HG02642 (cell line): Measurements from ENCODE around the gene FN1.

Experiments used
- ATAC-seq: cut with Tn5 transposase; IDR thresholded peaks from one replicate; pipeline ENCODE4 v1.9.1; 2021; ENCODE audit warnings: mild to moderate bottlenecking; ENCODE audit not compliant: unreplicated experiment, poor library complexity

Gene FN1

DNA sequence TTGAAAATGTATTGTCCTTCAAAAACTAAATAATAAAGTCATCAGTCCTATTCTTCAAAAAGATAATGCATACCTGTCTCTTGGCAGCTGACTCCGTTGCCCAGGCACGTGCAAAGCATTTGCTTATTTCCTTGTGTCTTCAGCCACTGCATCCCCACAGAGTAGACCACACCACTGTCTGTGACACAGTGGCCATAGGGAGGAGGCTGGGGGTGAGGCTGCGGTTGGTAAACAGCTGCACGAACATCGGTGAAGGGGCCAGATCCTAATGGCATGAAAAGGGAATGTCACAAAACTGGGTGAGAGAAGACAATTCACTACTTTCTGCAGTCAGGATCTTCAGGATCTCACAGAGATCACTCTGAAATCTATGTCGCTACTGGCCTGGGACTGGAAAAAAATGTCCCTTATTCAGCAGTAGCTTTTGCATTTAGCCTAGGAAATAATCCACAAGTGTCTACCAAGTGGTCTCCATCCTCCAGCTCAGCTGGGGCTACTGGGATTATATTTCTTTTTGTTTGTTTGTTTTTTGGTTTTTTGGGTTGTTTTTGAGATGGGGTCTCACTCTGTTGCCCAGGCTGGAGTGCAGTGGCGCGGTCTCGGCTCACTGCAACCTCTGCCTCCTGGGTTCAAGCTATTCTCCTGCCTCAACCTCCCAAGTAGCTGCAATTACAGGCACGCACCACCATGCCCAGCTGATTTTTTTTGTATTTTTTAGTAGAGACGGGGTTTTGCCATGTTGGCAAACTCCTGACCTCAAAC, 10.7 kb downstream of the FN1 start:
- no peak for ATAC-seq

DNA sequence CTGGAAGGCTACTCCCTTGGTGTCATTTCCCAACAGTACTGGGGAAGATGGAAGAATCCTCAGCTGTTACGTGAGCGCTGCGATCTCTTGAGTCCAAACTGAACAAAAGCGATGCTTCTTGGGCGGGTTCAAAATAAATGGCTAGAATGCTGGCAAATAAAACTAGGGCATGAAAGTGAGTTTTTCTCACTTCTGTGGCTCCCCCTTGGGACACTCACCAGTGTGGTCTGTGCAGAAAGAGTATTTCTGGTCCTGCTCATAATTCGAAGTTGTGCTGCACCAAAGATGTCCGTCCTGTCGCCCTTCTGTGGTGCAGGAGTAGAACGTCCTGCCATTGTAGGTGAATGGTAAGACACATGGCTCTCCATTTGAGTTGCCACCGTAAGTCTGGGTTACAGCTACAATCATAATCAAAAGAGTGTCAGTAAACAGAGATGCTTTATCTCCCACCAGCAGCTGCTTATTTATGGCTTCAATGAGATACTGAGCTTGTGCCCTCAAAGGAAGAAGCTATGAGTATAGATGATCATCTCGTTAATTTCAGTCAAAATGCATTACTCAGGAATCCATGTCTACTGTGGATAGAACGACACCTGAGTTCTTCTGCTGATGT, 11.8 kb downstream of the FN1 start:
- no peak for ATAC-seq

DNA sequence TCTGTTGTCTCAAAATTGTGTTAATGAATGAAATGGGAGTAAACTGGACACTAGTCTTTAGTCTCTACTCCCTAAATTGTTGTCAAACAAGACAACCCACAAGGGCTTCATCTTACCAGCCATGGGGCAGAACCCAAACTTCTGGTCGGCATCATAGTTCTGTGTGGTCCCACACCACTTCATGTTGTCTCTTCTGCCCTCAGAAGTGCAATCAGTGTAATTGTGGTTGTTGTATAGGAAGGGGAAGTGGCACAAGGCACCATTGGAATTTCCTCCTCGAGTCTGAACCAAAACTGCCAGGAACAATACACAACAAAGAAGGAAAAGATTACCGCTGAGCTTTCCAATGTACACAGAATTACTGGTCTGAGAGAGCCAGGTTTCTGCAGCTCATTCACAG, 12.6 kb downstream of the FN1 start:
- ATAC-seq: no peak

DNA sequence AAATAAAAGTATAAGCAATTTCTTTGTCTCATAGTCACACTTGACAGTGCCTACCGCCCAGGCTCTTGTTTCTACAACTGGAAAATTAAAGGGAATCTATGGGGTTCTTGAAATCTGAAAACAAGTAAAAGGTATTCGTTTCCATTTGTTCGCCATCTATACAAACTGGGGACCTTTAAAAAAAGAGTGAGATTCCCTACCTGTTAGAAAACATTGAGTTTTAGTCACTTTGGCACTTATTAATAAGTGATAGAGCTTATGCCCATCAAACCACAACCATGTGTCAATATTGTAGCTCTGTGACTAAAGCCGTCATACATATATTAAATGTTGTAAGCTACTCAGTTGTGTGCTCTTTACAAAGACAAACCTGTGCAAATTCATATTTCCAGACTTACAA, 13.2 kb downstream of the FN1 start:
- ATAC-seq: no peak

DNA sequence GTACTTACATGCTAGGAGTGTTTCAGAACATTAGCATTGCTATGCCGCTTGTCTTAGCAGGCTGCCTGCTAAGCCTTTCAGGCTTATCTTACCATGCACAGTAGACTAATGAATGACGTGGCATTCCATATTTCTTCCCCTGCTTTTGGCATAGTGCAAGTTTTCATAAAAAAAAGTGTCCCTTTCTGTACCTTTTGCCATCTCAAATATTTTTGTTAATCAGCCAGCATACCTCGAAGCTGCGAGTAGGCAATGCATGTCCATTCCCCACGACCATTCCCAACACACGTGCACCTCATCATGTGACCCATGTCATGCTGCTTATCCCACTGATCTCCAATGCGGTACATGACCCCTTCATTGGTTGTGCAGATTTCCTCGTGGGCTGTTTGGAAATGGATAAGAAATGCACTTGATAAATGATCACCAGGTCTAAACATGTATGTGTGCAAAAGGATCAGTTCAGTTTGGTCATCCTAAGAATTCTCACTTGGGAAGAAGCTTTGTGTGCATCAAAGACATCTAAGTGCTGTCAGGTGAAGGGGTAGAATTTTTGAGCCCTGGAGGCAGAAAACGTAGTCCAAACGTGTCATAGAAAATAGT, 13.9 kb downstream of the FN1 start:
- ATAC-seq: no peak

DNA sequence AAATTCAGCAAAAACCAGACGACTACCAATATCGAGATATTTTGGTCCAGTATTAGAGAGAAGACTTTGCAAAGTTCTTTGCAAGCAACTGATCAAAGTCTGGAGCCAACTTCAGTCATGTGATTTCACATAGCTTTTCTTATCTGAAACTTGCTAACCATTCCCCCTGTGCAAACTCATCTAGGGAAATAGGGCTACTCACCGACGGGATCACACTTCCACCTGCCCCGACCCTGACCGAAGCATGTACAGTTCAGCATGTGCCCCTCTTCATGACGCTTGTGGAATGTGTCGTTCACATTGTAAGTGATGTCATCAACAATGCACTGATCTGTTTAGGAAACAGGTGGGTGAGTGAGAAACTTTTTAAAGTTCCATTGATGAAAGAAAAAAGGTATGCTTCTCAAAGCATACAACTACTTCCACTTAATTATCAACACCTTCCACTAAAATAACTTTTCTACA, 15.4 kb downstream of the FN1 start:
- ATAC-seq: no peak

DNA sequence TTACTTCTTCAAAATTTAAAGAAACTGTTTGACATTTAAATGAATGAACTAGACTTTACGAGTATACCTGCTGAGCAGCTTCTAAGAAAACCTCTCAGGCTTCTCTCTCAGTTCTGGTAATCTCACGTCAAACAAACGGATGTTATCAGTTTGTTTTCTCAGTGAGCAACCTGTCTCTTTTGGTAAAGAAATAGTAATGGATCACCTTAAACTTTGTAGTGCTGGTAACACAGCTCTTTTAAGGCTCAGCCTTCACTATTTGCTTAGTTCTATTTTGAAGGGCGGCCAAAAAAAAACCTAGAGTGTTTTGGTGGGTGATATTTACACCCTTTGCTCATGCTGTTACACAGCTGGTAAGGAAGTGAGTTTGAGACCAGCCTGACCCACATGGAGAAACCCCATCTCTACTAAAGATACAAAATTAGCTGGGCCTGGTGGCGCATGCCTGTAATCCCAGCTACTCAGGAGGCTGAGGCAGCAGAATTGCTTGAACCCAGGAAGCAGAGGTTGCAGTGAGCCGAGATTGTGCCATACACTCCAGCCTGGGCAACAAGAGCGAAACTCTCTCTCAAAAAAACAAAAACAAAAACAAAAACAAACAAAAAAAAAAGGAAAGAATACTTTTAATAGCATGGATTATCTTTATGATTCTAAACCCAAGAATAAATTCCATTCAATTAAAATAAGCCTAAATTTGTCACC, 15.9 kb downstream of the FN1 start:
- ATAC-seq: no peak

DNA sequence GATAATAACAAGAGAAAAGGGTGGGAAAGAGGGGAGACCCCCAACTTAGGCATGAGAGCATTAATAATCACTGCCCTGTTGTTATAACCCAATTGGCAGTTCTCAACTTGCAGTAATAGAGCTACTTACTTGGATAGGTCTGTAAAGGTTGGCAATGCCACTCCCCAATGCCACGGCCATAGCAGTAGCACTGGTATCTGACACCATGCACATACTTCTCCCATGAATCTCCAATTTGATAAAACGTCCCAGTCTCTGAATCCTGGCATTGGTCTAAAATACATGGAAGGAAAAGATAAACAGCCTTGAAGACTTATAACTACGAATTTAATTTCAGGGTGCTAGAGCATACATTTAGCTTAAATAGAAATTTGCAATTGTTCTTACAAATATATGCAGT, 16.8 kb downstream of the FN1 start:
- ATAC-seq: no peak

DNA sequence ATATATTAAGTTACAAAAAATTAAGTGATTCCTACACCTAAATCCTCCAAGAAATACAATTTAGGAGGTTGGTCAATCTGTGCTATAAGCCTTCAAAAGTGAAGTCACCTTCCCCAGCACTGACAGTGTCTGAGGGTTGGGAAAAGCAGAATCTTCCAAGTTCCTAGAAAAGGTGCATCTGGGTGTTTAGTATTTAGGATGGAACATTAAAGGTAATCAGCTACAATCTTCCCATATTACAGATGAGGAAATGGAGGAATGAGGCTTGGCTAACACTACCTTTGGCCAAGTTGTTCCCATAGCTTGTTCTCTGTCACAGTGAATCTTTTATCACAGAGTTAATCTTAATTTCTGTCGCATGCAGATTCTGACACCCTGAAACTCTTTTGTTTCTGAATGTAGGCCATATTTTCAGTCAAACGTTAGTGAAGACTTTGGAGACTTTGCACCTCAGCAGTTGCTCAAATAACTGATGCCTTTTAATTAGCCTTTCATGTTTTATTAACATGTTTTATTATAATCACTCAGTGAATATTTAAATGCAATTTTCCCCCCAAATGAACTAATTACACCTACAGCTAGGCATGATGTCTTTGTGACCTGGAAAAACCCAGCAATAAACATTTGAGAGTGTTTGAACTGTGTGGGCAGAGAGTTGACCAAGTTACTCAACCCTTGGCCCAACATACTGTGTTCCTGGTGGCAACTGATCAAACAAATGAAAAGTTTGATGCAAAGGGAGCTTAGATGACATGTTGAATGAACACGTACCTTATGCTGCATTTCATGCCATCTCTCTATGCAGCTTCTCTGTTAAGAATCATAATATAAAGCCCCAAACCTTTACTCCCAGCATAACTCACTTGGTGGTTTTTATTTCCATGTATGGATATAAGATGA, 17.6 kb downstream of the FN1 start:
- no peak for ATAC-seq

DNA sequence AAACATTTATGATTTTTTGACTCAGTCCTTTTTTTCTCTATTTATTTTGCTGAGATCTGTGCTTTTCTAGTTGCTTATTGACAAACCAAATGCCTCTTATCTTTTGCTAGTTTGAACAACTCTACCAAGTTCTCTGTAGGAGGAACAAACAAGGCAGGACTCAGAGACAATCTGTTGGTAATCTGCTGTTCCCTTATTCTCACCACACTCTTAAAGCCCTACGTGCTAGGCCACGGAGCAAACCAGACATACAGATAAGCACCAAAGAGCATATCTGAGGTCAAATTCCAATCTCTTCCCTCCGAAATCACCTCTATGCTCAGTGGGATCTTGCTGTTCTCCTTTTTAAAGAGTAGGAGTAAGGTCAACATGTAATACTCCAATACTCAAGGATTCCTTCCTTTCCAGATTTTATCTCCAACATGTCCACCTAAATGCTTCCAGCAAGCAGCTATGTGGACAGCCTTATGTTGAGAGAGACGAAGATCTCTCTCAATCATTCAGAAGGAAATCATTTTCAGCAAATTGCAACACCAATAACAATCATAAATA, 18.4 kb downstream of the FN1 start:
- no peak for ATAC-seq

DNA sequence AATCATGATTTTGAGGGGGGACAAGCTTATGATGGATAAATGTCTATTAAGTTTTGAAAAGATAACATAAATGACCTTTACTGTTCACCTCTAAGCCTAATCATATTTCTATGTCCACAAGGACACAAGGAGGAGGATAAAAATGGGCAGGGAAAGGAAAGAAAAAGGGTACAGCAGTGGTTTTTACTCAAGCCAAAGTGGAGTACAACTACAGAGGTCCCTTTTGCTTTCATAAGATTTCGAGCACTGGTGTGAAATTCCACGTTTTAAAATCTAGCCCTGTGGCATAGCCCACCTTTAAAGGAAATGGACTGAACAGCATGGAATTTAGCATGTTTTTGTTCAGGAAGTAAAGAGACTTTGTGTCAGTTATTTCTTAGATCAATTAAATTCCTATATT, 19.2 kb downstream of the FN1 start:
- no peak for ATAC-seq

DNA sequence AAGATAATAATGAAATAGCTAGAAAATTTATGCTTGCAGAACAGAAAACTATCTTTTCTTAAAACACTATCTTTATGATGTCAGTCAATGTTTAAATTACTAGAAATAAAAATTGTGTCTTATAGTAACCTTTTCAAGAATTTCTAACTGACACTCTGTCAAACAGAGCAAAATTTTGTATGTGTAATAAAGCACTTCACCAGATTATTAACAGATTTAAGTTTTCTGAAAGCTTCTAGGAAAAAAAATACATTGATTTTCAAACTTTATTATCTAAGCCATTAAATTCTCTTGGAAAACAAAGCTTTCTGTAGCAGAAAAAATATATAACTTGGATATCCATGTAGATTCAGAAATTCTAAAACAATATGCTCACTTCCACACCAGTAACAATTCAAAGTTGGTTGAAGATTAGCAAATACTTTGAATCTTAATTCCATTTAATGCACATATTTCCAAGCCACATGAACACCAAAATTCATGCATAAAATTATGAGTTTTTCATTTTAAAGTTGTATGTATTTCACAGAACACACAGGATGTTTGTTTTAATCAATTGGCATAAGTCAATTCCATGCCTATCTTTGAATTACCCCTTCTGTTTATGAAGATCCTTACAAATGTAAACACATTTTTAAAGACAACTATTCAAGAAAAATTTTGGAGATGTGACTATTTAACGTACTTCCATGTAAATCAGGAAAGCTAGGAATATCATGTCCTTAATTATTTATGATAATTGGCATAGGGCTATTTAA, 19.9 kb downstream of the FN1 start:
- no peak for ATAC-seq

DNA sequence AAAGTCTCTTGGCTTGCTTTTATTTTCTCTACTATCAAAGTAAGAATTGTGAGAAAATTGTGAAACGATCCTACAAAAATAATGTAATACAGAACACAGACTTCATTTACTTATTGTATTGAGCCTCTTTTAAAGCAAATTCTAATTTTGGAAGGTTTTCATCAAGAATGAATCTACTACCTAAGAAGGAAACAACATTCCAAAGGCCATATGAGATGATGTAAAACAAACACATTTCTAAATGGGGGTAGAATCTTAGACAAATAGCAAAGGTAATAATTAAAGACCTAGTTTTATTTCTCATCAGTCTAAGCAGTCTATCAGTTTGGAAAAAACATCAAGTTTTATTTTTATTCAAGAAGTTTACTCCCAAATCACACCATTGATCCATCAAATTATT, 20.6 kb downstream of the FN1 start:
- ATAC-seq: no peak

DNA sequence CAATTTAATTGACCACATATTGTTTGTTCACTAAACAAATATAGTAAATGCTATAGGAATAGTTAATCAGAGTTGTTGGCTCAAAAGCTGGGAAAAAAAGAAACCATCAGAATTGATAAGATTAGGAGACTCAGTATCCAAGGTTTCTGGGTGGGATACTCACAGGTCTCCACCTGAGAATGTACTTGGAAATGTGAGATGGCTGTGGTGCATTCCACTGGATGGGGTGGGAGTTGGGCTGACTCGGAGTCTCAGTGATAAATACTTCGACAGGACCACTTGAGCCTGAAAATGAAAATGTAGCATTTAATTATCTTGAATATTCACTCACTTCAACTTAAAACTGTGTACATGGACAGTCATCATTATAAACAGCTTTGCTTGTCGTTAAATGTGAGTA, 21.2 kb downstream of the FN1 start:
- ATAC-seq: no peak

DNA sequence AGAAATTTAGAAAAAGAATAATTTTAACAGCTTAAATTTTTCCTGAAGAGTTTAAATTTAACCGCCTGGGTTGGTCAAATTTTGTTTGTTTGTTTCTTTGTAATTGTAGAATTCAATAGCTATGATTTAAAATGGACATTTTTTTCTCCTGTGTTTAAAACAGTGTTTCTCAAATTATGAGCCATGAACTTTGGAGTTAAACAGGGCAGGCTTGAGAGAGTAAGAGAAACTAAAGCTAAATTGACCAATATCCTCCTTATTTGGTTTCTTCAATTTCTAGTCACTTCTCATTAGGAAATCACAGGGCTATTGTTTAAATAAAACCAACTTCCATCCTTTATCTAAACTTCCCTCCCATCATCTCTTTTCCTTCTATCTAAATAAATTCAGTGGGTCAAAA, 21.9 kb downstream of the FN1 start:
- no peak for ATAC-seq

DNA sequence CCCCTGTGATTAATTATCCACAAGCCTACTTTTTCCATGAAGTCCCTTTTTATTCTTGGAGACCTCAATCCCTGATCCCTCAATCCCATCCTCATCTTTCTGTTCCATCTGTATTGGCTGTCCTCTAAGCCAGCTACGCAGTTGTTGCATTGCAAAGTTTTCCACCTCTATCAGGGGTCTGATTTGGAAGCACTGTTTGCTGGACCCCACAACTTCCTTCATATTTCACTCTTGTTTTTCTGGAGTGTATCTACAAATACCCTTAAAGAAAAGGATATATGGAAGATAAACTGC, 22.4 kb downstream of the FN1 start:
- ATAC-seq: no peak

DNA sequence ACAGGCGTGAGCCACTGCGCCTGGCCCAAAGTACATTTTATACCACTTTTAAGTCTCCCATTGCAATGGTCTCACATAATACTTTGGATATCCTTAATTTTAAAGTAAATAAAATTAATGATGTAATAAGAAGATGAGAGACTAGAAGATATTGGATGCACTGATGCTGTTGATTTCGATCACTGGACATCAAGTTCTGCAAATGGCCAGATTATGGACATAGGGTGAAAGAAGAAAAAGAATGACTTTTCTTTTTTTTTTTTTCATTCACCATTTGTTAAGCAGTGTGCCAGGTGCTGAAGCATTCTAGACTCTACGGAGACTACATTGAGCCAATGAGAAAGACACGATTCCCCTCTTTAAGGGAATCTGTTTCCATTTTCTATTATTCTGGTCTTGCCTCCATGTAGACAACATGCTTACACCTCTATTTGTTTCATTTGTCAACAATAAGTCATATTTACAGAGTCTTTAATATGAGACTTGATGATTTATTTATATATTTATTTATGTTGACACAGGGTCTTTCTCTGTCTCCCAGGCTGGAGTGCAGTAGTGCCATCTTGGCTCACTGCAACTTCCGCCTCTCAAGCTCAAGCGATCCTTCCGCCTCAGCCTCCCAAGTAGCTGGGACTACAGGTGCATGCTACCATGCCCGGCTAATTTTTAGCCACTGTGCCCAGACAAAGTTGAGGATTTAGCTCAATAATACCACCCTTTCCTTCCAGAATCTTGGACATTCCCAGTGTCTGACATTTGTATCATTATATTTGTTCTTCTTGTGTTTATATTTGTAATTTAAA, 23.7 kb downstream of the FN1 start:
- no peak for ATAC-seq

DNA sequence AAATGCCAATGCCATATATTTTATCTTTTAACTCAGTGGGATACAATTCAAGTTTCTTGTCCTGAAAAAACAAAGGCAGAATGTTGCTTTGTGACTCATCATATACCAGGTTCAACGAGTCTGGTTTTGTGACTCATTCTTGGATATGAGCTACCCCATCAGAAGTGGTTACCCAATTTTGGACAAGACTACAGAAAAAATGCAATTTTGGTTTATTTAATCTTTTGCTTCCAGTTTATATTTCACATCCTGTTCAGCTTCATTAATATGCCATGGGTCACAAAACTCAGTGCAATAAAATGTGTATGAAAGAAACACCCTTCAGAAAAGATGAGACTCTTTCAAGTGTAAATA, 25.0 kb downstream of the FN1 start:
- ATAC-seq: no peak
